Loucy (cell line): ENCODE data around the gene LDOC1.

ENCODE experiments used
- EZH2phosphoT487 ChIP-seq: fragments of 200-600 bp; IDR thresholded peaks from 2 replicates; pipeline ENCODE4 v1.6.1; 2018; ENCODE audit warnings: antibody characterized with exemption, mild to moderate bottlenecking, moderate library complexity, borderline replicate concordance
- TF ChIP-seq, protein P1 (sequence below): fragments of 200-600 bp; sonication (generic); conservative IDR thresholded peaks from 2 replicates; pipeline ENCODE4 v1.5.1; 2014; ENCODE audit warnings: mild to moderate bottlenecking, antibody characterized with exemption, low read length

GRCh38 chrX:141158084-141158483 is 18.8 kb downstream of the LDOC1 start:
- TF ChIP-seq, protein P1, sequence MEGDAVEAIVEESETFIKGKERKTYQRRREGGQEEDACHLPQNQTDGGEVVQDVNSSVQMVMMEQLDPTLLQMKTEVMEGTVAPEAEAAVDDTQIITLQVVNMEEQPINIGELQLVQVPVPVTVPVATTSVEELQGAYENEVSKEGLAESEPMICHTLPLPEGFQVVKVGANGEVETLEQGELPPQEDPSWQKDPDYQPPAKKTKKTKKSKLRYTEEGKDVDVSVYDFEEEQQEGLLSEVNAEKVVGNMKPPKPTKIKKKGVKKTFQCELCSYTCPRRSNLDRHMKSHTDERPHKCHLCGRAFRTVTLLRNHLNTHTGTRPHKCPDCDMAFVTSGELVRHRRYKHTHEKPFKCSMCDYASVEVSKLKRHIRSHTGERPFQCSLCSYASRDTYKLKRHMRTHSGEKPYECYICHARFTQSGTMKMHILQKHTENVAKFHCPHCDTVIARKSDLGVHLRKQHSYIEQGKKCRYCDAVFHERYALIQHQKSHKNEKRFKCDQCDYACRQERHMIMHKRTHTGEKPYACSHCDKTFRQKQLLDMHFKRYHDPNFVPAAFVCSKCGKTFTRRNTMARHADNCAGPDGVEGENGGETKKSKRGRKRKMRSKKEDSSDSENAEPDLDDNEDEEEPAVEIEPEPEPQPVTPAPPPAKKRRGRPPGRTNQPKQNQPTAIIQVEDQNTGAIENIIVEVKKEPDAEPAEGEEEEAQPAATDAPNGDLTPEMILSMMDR, result no peak
- TF ChIP-seq EZH2phosphoT487, result no peak
